ENCODE results near the gene ARHGAP22. TPM values are rescaled to one million over a fixed set of nuclear protein-coding genes. Genes with fewer than 3 reads are reported as not detected.

ARHGAP22 gene
- total RNA-seq, 2 donors from 2014 or later: not detected

- Mint-ChIP-seq H3K27ac (no peak overlapping the region), H3K36me3 (no peaks in the 10 kb centered on the region), H3K9me3 (no peaks in the 10 kb centered on the region)
- peak in 1 of 2 donors; percentile 48 for DNase-seq (ENCODE audit: low spot score in 2 of 2)
- no peak for ATAC-seq
These were observed 147.8 kb downstream of the ARHGAP22 start for GRCh38 chr10:48456808-48457761.

GRCh38 chr10:48456361-48456804, 148.5 kb downstream of the ARHGAP22 start:
- DNase-seq (ENCODE audit: low spot score in 2 of 2) (peak in 1 of 2 donors; percentile 34), ATAC-seq (no peak)
- no peaks in the 10 kb centered on the region for H3K9me3 Mint-ChIP-seq
- no peak overlapping the region for H3K27ac Mint-ChIP-seq
- no peaks in the 10 kb centered on the region for H3K36me3 Mint-ChIP-seq

- Mint-ChIP-seq H3K9me3 (no peaks in the 10 kb centered on the region), H3K27ac (no peak overlapping the region), H3K36me3 (no peaks in the 10 kb centered on the region)
- ATAC-seq (no peak), DNase-seq (ENCODE audit: low spot score in 2 of 2) (peak in 1 of 2 donors; percentile 44)
These were observed 149.3 kb downstream of the ARHGAP22 start for GRCh38 chr10:48455392-48456151.

DNA sequence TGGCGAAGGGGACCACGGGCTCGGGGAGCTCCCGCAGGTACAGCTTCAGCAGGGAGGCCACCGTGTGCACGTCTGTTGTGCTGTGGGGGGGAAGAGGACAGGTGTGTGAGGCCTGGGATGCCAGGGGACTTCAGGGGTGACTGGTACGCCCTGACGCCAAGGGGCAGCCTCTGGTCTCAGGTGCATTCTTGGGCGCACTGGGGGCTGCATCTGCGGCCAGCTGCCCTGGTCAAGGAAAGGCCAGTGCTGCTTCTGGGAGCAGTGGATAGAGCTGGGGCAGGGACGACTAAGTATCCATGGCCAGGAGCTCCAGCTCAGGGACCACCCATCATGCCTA, 149.8 kb downstream of the ARHGAP22 start:
- Mint-ChIP-seq H3K9me3 (no peaks in the 10 kb centered on the region), H3K27ac (no peak overlapping the region), H3K36me3 (no peaks in the 10 kb centered on the region)
- DNase-seq (ENCODE audit: low spot score in 2 of 2): peak in 1 of 2 donors; percentile 39
- ATAC-seq: no peak

DNA sequence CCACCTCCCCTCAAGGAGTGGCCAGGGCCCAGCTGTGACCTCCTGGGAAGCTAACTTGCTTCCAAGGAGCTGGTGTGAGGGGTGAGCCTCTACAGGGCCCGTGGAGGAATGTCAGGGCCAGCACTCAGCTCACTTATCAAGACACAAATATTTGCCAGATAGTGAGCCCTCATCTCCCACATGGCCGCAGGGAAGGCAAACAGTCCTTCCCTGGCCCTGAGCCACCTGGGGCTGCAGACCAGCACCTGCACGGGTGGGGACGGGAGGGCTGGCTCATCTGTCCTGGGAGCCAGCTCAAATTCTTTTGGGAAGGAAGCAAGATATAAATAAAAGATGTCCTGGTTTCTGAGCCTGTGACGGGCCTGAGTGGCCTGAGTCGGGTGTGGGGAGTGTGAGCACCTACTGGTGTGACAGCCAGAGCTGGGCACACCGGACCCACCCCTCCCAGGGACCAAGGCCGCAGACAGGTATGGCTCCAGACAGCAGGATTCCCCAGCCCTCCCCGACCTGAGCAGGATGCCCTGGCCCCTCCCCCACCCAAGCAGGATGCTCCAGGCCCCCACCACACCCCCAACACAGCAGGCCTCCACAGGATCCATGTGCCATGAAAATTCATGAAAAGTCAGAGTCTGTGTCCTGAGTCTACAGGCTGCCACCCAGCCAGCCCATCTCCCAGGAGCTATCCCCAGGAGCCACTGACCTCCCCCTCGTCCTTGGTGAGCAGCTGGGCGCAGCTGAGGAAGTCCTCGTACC, 150.4 kb downstream of the ARHGAP22 start:
- ATAC-seq (no peak), DNase-seq (ENCODE audit: low spot score in 2 of 2) (peak in 1 of 2 donors; percentile 35)
- Mint-ChIP-seq H3K27ac (no peak overlapping the region), H3K36me3 (no peaks in the 10 kb centered on the region), H3K9me3 (no peaks in the 10 kb centered on the region)

DNA sequence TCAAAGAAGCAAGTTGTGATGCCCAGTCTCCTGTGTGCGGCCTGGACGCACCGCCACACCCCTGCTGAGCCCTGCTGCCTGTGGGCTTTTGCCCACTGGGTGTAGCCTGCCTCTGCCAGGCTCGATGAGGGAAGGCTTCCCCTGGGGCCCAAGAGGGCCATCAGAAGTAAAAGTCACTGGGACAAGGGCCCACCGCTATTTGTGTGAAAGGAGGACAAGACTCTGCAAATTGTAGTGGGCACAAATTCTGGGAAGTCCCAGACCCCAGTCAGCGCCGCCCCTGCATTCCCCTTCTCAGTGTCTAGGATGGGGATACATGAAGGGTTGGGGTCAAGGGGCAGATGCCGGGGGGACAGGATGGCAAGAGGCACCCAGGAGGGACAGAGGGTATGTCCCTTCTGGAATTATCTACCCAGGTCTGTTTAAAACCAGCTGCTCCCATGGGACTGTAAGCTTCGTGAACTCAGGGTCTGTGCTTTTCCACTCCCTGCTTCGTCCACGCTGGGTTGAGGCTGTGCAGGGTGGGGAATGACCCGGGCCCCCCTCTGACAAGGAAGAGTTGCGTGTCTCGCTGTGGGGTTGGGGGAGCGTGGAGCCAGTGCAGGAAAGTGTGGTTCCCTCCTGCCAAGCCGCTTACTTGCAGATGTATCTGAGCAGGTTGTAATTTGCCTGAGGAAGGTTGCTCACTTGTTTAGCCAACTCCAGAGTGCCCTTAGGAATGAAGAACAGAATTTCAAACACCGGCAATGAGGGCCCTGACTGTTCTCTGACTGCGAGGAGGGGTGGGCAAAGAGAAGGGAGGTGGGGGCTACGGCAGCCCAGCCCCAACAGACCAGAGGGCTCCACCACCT, 151.2 kb downstream of the ARHGAP22 start:
- no peak for ATAC-seq
- Mint-ChIP-seq H3K36me3 (no peaks in the 10 kb centered on the region), H3K27ac (peak overlapping the region in 1 of 2 donors; percentile 68), H3K9me3 (no peaks in the 10 kb centered on the region)
- peak in 1 of 2 donors; percentile 30 for DNase-seq (ENCODE audit: low spot score in 2 of 2)

GRCh38 chr10:48452879-48453412, 151.9 kb downstream of the ARHGAP22 start:
- no peak for ATAC-seq
- no peak for DNase-seq (ENCODE audit: low spot score in 2 of 2)
- Mint-ChIP-seq H3K27ac (peak overlapping the region in 1 of 2 donors; percentile 68), H3K9me3 (no peaks in the 10 kb centered on the region), H3K36me3 (no peaks in the 10 kb centered on the region)

GRCh38 chr10:48451969-48452878, 152.6 kb downstream of the ARHGAP22 start:
- Mint-ChIP-seq H3K36me3 (no peaks in the 10 kb centered on the region), H3K27ac (peak overlapping the region in 1 of 2 donors; percentile 22), H3K9me3 (no peaks in the 10 kb centered on the region)
- ATAC-seq (no peak), DNase-seq (ENCODE audit: low spot score in 2 of 2) (peak in 1 of 2 donors; percentile 33)

DNA sequence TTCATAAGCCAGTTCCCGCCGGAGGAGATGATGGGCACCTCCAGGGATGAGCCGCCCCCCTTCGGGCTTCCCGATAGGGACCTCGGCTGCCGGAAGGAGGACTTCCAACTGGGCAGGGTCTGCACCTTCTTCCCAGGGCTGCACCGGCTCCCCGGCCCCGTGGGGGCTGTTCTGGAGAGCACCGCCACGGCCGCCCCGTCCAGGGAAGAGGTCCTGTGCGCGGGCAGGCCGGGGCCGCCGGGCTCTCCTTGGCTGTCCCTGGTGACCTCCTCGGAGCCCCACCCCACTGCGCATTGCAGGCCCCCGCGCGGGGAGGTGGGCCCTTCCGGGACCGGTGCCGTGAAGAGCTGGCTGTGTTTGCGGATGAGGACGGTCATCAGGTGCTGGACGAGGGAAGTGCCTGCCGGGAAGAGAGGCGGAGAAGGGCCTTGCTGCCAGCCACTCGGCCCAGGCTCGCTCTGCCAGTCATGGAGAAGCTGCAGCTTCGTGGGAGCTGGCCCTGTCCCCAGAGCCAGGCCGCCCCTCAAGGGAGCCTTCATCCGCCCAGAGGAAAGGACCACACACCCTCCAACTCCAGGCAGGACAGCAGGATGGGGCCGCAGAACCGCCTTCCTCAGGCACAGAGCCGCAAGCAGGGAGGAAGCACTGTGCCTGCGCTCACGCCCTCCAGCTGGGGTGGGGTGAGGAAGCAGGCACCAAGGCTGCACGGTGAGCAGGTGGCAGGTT, 154.0 kb downstream of the ARHGAP22 start:
- H3K27ac Mint-ChIP-seq: no peak overlapping the region
- DNase-seq (ENCODE audit: low spot score in 2 of 2): peak in 1 of 2 donors; percentile 54
- no peaks in the 10 kb centered on the region for H3K36me3 Mint-ChIP-seq
- ATAC-seq: no peak
- no peaks in the 10 kb centered on the region for H3K9me3 Mint-ChIP-seq

- H3K27ac Mint-ChIP-seq: no peak overlapping the region
- no peak for DNase-seq (ENCODE audit: low spot score in 2 of 2)
- no peak for ATAC-seq
- H3K36me3 Mint-ChIP-seq: no peaks in the 10 kb centered on the region
- no peaks in the 10 kb centered on the region for H3K9me3 Mint-ChIP-seq
These were observed 154.6 kb downstream of the ARHGAP22 start for GRCh38 chr10:48450233-48450740.

DNA sequence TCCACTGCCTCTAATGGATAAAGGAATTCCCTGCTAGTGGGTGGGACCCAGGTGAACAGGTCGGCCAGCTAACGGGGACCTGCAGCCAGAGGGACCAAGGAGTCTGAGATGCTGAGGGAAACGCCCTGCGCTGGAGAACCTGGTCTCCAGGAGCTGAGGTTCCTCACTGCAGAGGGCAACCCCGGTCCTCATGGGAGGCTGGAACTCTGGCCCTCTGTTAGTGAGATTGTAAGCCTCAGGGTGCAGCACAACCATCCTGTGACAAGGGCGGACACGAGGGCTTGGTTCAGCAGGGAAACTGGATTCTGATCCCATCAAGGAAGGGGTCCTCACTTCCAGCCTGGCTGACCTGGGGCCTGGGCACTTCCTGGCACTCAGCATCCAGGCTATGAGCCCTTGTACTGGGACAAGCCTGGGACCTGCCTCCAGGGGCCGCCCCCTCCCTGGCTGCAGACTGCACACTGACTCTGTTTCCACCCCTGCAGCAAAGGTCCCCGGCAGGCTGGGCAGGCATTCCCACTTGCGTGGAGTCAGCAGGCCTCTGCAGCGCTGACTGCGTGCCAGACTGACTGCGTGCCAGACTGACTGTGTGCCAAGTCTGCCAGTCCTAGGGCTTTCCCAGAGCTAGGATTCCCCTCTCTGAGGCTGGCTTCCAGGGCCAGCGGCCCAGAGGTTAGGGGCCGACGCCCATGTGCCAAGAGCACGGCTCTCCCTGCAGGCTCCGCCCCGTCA, 155.2 kb downstream of the ARHGAP22 start:
- ATAC-seq (no peak), DNase-seq (ENCODE audit: low spot score in 2 of 2) (peak in 1 of 2 donors; percentile 26)
- Mint-ChIP-seq H3K9me3 (no peaks in the 10 kb centered on the region), H3K36me3 (no peaks in the 10 kb centered on the region), H3K27ac (no peak overlapping the region)

GRCh38 chr10:48448796-48449195, 156.1 kb downstream of the ARHGAP22 start:
- ATAC-seq: no peak
- no peaks in the 10 kb centered on the region for H3K9me3 Mint-ChIP-seq

GRCh38 chr10:48447356-48448215, 157.3 kb downstream of the ARHGAP22 start:
- Mint-ChIP-seq H3K9me3 (no peaks in the 10 kb centered on the region), H3K36me3 (no peaks in the 10 kb centered on the region), H3K27ac (no peak overlapping the region)
- no peak for ATAC-seq
- peak in 1 of 2 donors; percentile 31 for DNase-seq (ENCODE audit: low spot score in 2 of 2)

More at GRCh38 chr10:48448796-48449195, 156.1 kb downstream of the ARHGAP22 start:
- DNase-seq (ENCODE audit: low spot score in 2 of 2): no peak
- no peaks in the 10 kb centered on the region for H3K36me3 Mint-ChIP-seq
- H3K27ac Mint-ChIP-seq: peak overlapping the region in 1 of 2 donors; percentile 77

Data from activated naive CD4-positive, alpha-beta T cell treated with anti-CD3 and anti-CD28 coated beads, Interleukin-2, amount 50 U/mL, for 72 hours (primary cell).